HepG2 (cell line): ENCODE data around the gene HNF1B. TPM values are rescaled to one million over a fixed set of nuclear protein-coding genes. Genes with fewer than 3 reads are reported as not detected.

ENCODE experiments used
- BCLAF1 ChIP-seq: fragments of 450-650 bp; IDR thresholded peaks from 2 replicates; pipeline ENCODE4 v1.6.1; 2017; ENCODE audit warnings: mild to moderate bottlenecking
- GRHL1 ChIP-seq: sonication (generic); formaldehyde crosslinking; conservative IDR thresholded peaks from 2 replicates; pipeline ENCODE4 v1.8.0; 2022; ENCODE audit warnings: missing genetic modification reagents
- JDP2 ChIP-seq: sonication (generic); formaldehyde crosslinking; IDR thresholded peaks from 2 replicates; pipeline ENCODE4 v1.8.1; 2022; ENCODE audit warnings: missing genetic modification reagents, borderline replicate concordance
- MEIS2 ChIP-seq: sonication (generic); formaldehyde crosslinking; IDR thresholded peaks from 2 replicates; pipeline ENCODE4 v1.9.0; 2021; ENCODE audit warnings: mild to moderate bottlenecking, missing genetic modification reagents
- NFKB2 ChIP-seq: sonication (generic); formaldehyde crosslinking; IDR thresholded peaks from 2 replicates; pipeline ENCODE4 v1.4.0; 2020; ENCODE audit warnings: missing genetic modification reagents, borderline replicate concordance
- PHF20 ChIP-seq: sonication (generic); formaldehyde crosslinking; IDR thresholded peaks from 2 replicates; pipeline ENCODE4 v1.5.0; 2020; ENCODE audit warnings: mild to moderate bottlenecking, missing genetic modification reagents
- POLR2AphosphoS5 ChIP-seq: IDR thresholded peaks from 2 replicates; pipeline ENCODE4 v1.6.1; 2012; ENCODE audit warnings: low read depth, low read length
- RBAK ChIP-seq: sonication (generic); formaldehyde crosslinking; IDR thresholded peaks from 2 replicates; pipeline ENCODE4 v1.5.1; 2020; ENCODE audit warnings: mild to moderate bottlenecking, missing genetic modification reagents
- RFX5 ChIP-seq: IDR thresholded peaks from 2 replicates; pipeline ENCODE4 v1.6.1; 2011; ENCODE audit warnings: low read depth, low read length, improper control_type of control experiment
- TFAP4 ChIP-seq: sonication (generic); IDR thresholded peaks from 2 replicates; pipeline ENCODE4 v1.6.1; 2016; ENCODE audit warnings: low read depth, borderline replicate concordance
- ZKSCAN1 ChIP-seq: fragments of 150-350 bp; IDR thresholded peaks from 2 replicates; pipeline ENCODE4 v1.6.1; 2014; ENCODE audit warnings: low read length
- ZNF121 ChIP-seq: sonication (generic); formaldehyde crosslinking; IDR thresholded peaks from 2 replicates; pipeline ENCODE4 v1.5.0; 2020; ENCODE audit warnings: mild to moderate bottlenecking, missing genetic modification reagents
- ZNF530 ChIP-seq: sonication (generic); formaldehyde crosslinking; IDR thresholded peaks from 2 replicates; pipeline ENCODE4 v1.5.0; 2020; ENCODE audit warnings: low read depth, mild to moderate bottlenecking, missing genetic modification reagents
- ZNF563 ChIP-seq: sonication (generic); formaldehyde crosslinking; IDR thresholded peaks from 2 replicates; pipeline ENCODE4 v1.8.0; 2022; ENCODE audit warnings: mild to moderate bottlenecking, moderate library complexity, missing genetic modification reagents
- ZNF576 ChIP-seq: sonication (generic); formaldehyde crosslinking; IDR thresholded peaks from 2 replicates; pipeline ENCODE4 v1.4.0; 2020; ENCODE audit warnings: mild to moderate bottlenecking, missing genetic modification reagents
- ZNF609 ChIP-seq: sonication (generic); formaldehyde crosslinking; IDR thresholded peaks from 2 replicates; pipeline ENCODE4 v1.4.0; 2020; ENCODE audit warnings: mild to moderate bottlenecking, missing genetic modification reagents, borderline replicate concordance
- polyA plus RNA-seq, 8 experiments: library from polyadenylated mRNA; depleted of rRNA in 3 of 8; stranded (reverse) in 7 of 8; unstranded in 1 of 8; fragments of >200 nt; fragmentation: Illumina TruSeq in 4 of 8; extraction: Trizol in 4 of 8; gene quantifications; 2 replicates each; pipeline versions ENCODE4 v1.2.1 to v1.2.3, GENCODE V29; 2011 to 2016; ENCODE audit warnings: low read depth in 4 of 8, missing spikeins in 1 of 8, mixed read lengths in 1 of 8; ENCODE audit not compliant: insufficient read depth in 1 of 8
- total RNA-seq, 5 experiments: library from RNA; depleted of rRNA; stranded (reverse); fragments of >200 nt; fragmentation: Illumina TruSeq; extraction: Trizol; gene quantifications; 2 replicates each; pipeline ENCODE4 v1.2.3, GENCODE V29; 2016; ENCODE audit warnings: low read depth in 1 of 5

HNF1B gene
- total and polyA plus RNA-seq, 2 of the 13 experiments (the other 11 are each of a cell fraction or from before 2014, with no cell fraction given) = 1.9 to 5.3 TPM

- TF ChIP-seq ZKSCAN1 (no peak), JDP2 (no peak), BCLAF1 (no peak), ZNF530 (CRISPR knock-in tag) (no peak), ZNF576 (CRISPR knock-in tag) (no peak), POLR2AphosphoS5 (peak; percentile 88), ZNF563 (no peak), NFKB2 (CRISPR knock-in tag) (no peak), ZNF609 (CRISPR knock-in tag) (no peak), RBAK (CRISPR knock-in tag) (no peak; the same call in 1 of the 2 replicates), RFX5 (no peak), GRHL1 (CRISPR knock-in tag) (no peak), PHF20 (no peak), MEIS2 (no peak), TFAP4 (peak; percentile 81; the same call in 1 of the 2 replicates), ZNF121 (CRISPR knock-in tag) (peak; percentile 81)
Observed at GRCh38 chr17:37708008-37708615, 36.7 kb downstream of the HNF1B start (continued).
